ENCODE results near the gene GDF2. TPM values are rescaled to one million over a fixed set of nuclear protein-coding genes. Genes with fewer than 3 reads are reported as not detected.

Gene GDF2
- total RNA-seq: not detected

GRCh38 chr10:47322300-47323061 lies at the start of gene GDF2:
Gene GDF2 (plus strand): TSS chr10:47322454. CDS start chr10:47322669, 215 bp downstream.
- no peak for TF ChIP-seq CTCF (IDR thresholded peaks at IDR 0.05)
- no peak for TF ChIP-seq POLR2A (IDR thresholded peaks at IDR 0.05)
- no peak within 1 kb of the TSS for H3K4me3 ChIP-seq (replicated peaks in 1 of 3)
- no peak for DNase-seq

GRCh38 chr10:47276071-47276470 lies 46.2 kb upstream of the GDF2 start:
- Histone ChIP-seq H3K4me1 (no peaks in the 10 kb centered on the region), H3K27ac (no peak overlapping the region), H3K9me3 (no peaks in the 10 kb centered on the region), H3K27me3 (no peaks in the 10 kb centered on the region), H3K36me3 (no peaks in the 10 kb centered on the region), H3K4me3 (replicated peaks in 1 of 3) (no peak overlapping the region)
- TF ChIP-seq POLR2A (IDR thresholded peaks at IDR 0.05): no peak
- TF ChIP-seq CTCF (IDR thresholded peaks at IDR 0.05): no peak
- DNase-seq: no peak
- intact Hi-C loops (cut with DNase I): no loop called here
- 85 to 92% methylated on average over 2 of the region's 2 CpGs for WGBS, 2 donors

More at GRCh38 chr10:47322300-47323061, at the start of gene GDF2:
- WGBS, 2 donors: 87 to 95% methylated on average over 25 to 31 of the region's 35 CpGs
- no peak within 1 kb of the TSS for H3K27ac ChIP-seq
- H3K27me3 ChIP-seq: no peaks in the 10 kb centered on the region
- no peaks in the 10 kb centered on the region for H3K9me3 ChIP-seq
- intact Hi-C loops (cut with DNase I): no loop called here
- no peaks in the 10 kb centered on the region for H3K4me1 ChIP-seq
- no peaks in the 10 kb centered on the region for H3K36me3 ChIP-seq

GRCh38 chr10:47276576-47277351 lies 45.5 kb upstream of the GDF2 start:
- WGBS, 2 donors: 88 to 93% methylated on average over 11 of the region's 11 CpGs
- H3K4me1 ChIP-seq: no peaks in the 10 kb centered on the region
- intact Hi-C loops (cut with DNase I): no loop called here
- no peaks in the 10 kb centered on the region for H3K9me3 ChIP-seq
- H3K27me3 ChIP-seq: no peaks in the 10 kb centered on the region
- H3K27ac ChIP-seq: no peak overlapping the region
- no peak overlapping the region for H3K4me3 ChIP-seq (replicated peaks in 1 of 3)
- no peak for TF ChIP-seq POLR2A (IDR thresholded peaks at IDR 0.05)
- TF ChIP-seq CTCF (IDR thresholded peaks at IDR 0.05): no peak
- DNase-seq: no peak
- H3K36me3 ChIP-seq: no peaks in the 10 kb centered on the region

GRCh38 chr10:47277352-47278151 lies 44.7 kb upstream of the GDF2 start:
- 44 to 76% methylated on average over 3 to 7 of the region's 7 CpGs for WGBS, 2 donors
- no peak for TF ChIP-seq CTCF (IDR thresholded peaks at IDR 0.05)
- TF ChIP-seq POLR2A (IDR thresholded peaks at IDR 0.05): no peak
- Histone ChIP-seq H3K9me3 (no peaks in the 10 kb centered on the region), H3K27me3 (no peaks in the 10 kb centered on the region), H3K27ac (no peak overlapping the region), H3K4me1 (no peaks in the 10 kb centered on the region), H3K36me3 (no peaks in the 10 kb centered on the region), H3K4me3 (replicated peaks in 1 of 3) (no peak overlapping the region)
- intact Hi-C loops (cut with DNase I): no loop called here
- DNase-seq: no peak

Data from thyroid gland (tissue), 4 donors.